Stromal cell of bone marrow (primary cell): ENCODE data around the gene C10orf90.

Experiments used
- DNase-seq: peaks from one replicate; pipeline ENCODE4 v3.0.0-alpha.2; 2012; ENCODE audit warnings: low read depth

C10orf90 gene

DNA sequence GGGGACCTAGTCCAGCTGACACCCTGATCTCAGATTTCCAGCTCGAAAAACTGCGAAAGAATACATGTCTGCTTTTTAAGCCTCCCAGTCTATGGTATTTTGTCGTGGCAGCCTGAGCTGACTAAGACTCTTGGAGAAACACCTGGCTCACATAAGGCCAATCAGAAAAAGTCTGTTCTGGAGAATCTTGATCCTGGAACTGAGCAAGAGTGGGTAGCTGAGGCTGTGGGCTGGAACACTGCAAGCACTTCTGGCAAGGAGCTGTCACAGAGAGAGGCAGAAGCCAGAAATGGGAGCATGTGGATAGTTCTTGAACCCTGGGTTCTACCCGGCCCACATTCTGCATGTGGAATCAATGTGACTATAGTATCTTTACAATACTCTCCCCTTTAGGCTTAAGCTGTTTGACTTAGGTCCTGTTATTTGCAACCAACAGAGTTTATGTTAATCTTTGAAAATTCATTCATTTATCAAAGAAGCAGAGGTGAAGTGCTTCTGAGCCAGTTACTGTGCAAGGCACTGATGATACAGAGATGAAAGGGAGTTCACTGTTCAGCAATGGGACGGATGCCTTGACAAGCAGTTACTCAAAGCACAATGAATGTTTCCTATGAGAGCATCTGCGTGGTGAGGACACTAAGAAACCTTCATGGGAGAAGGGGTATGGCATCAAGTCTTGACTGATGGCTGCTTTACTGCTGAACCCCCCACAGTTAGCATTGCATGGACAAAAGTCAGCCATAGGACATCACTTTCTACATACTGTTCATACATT lies 4.4 kb upstream of the C10orf90 start:
- DNase-seq: no peak

GRCh38 chr10:126673565-126673964 lies 3.1 kb upstream of the C10orf90 start:
- no peak for DNase-seq

GRCh38 chr10:126671402-126671975 lies 996 bp upstream of the C10orf90 start:
- DNase-seq: no peak

- no peak for DNase-seq
These were observed 385 bp upstream of the C10orf90 start for GRCh38 chr10:126670895-126671261.

DNA sequence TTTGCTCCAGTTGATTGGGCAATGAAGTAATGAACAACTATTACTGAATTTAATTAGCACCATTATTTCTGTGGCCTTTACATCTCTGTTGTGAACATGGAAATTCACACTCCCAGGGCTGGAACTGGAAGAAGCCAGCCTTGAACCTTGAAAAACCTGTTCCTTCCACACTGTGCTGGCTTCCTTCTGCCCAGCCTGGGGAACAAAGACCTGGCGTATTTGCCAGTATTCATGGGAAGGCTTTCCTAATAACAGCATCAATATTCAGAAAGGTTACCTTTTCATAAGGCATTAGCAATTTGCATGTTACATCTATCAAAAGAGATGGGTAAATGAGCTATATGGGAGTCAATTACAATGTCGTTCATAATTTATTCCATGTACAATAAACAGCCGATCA lies 1.3 kb downstream of the C10orf90 start:
- DNase-seq: no peak

DNA sequence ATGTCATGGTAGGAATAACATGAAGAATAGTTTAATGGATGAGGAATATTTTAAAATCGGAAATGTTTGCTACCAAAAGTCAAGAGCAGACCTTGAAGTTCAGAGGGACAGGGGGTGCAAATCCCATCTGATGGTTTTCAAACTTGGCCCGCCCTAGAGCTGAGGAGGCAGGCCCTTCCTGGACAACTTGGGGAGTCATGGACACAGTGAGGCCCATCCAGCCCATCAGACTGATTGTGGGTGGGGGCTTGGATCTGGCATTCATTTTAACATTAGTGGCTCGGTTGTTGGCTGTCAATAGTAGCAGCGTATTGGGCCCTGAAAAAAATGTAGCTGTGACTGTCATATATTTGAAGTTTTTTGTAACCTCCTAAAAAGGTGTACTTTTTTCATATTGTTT lies 2.0 kb downstream of the C10orf90 start:
- no peak for DNase-seq

DNA sequence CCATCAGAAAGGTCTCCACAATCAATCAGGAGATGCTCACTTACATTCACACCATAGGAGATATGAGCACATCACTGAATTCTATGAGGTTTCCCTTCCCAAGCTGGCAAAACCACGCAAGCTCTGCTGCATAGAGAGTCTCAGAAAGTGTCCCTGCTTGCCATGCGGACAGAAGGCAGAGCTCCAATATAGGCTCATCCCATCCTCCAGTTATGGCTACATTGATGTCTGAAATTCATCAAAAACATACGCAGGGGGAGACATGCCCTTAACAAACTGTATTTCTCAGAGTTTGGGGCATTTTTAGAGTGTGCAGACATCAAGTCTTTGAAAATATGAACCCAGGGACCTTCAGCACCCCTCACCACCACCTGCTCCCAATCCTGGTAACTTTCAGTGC lies 2.9 kb downstream of the C10orf90 start:
- DNase-seq: no peak

DNA sequence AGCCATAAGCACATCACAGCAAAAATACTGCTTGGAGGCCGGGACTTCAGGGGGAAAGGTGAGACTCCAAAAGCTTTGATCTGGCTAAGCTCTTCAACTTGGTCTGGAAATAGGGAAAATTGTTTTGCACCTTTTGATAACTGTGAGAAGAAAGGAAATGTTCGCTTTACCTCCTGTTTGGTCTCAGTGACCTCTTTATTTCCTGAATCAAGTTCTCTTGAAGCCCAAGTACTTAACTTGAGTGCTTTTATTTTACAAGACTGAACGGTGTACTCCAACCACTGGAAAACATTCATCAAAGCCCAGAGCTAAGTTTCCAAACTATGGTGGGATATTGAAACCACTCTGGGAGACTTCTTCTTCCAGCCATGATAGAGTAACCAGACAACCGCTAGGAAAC lies 5.3 kb downstream of the C10orf90 start:
- no peak for DNase-seq

DNA sequence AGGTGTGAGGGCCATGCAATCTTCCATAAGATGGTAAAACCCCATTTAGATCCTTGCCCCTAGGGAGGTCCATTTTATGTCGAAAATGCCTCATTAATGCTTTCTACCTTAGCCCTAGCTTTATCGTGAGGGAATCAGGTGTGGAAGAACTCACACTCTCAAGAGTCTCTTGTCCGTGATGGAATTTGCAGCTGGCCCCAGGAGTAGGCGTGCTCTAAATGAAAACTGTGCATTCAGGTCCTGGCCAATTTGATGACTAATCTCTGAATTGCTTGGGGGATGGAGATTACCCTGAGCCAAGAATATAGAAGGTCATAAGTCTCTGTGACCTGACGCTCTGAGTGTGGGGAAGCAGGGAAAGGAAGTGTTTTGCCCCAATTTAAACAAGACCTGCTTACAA lies 6.6 kb downstream of the C10orf90 start:
- peak; percentile 76 for DNase-seq

GRCh38 chr10:126663328-126663727 lies 7.2 kb downstream of the C10orf90 start:
- DNase-seq: peak; percentile 91

GRCh38 chr10:126661841-126662515 lies 8.5 kb downstream of the C10orf90 start:
- DNase-seq: peak; percentile 45

GRCh38 chr10:126661356-126661755 lies 9.1 kb downstream of the C10orf90 start:
- DNase-seq: no peak

- no peak for DNase-seq
These were observed 10.7 kb downstream of the C10orf90 start for GRCh38 chr10:126659750-126660149.

DNA sequence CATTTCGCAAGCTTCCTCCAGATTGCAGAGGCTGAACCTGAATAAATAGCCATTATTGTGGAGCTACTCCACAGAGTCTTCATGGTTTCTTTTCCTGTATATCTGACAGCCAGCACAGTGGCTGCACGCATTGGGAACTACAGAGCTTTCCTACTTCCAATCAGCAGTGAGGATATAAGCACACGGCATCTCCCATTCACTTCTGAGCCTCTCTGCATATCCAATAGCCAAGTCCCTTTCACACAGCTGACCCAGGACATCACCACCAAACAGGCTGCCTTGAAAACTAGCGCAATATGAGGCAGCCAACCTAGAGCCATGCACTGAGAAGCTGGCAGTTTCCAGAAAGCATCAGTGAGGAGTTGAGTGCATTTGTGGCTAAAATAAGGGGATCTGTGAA lies 11.6 kb downstream of the C10orf90 start:
- DNase-seq: no peak

- no peak for DNase-seq
These were observed 15.9 kb downstream of the C10orf90 start for GRCh38 chr10:126654579-126654978.

- DNase-seq: no peak
These were observed 19.0 kb downstream of the C10orf90 start for GRCh38 chr10:126651467-126651866.

GRCh38 chr10:126650161-126650560 lies 20.3 kb downstream of the C10orf90 start:
- DNase-seq: no peak

DNA sequence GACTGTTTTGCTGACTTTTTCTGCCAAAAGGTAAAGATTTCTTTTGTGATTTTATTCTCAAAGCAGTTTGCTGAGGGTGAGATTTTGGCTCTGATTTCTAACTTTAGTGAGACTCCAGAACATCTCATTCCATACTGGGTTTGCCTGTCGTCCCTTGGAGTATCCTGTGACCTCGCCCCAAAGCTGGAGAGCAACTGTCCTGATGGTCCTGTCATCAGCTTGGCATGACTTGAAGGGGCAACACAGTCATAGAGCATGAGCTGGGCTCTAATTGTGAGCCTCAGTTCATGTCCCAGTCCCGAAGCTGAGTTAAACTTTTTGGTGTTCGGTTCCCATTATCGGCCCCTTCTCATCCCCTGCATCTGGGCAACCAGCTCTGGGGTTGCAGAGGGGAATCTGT lies 23.4 kb downstream of the C10orf90 start:
- no peak for DNase-seq

GRCh38 chr10:126646110-126646509 lies 24.4 kb downstream of the C10orf90 start:
- DNase-seq: no peak

- peak; percentile 57 for DNase-seq
These were observed 30.1 kb downstream of the C10orf90 start for GRCh38 chr10:126640401-126640800.

- no peak for DNase-seq
These were observed 31.4 kb downstream of the C10orf90 start for GRCh38 chr10:126639084-126639483.

DNA sequence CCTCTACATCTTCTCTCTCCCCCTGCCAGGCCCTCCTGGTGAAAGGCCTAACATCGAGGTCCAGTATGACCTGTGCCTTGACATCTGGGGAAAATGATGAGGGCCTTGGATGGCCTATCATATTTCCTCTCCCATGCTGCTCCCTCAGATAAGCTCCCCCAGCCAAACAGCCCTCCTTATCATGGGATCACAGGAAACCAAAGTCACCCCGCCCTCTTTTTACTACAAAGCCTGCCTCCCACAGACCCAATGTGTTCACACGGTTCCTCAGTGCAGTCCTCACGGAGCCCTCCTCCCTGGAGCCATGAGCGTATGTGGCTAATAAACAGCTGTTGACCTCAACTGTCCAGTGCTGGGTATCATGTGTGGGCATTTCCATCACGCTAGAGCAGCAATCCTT lies 32.0 kb downstream of the C10orf90 start:
- no peak for DNase-seq

- DNase-seq: no peak
These were observed 33.0 kb downstream of the C10orf90 start for GRCh38 chr10:126637501-126637900.
